Lower leg skin (tissue), 4 donors: Measurements from ENCODE around the gene FAM120A. TPM values are rescaled to one million over a fixed set of nuclear protein-coding genes. Genes with fewer than 3 reads are reported as not detected.

Experiments
- DNase-seq, 2 donors: peaks; one replicate each; pipeline ENCODE4 v3.0.0-alpha.2; 2019; ENCODE audit warnings: low spot score in 2 of 2
- H3K4me3 ChIP-seq: fragments of 200-600 bp; sonication (generic); 2 replicates; pipeline ENCODE4 v1.5.1; 2017; ENCODE audit warnings: mild to moderate bottlenecking, low read depth; ENCODE audit not compliant: poor library complexity, severe bottlenecking
- CTCF ChIP-seq, 3 donors: fragments of 450-650 bp; IDR thresholded peaks; one replicate each; pipeline ENCODE4 v1.5.1; 2016; ENCODE audit warnings: antibody characterized with exemption in 3 of 3, mild to moderate bottlenecking in 3 of 3, moderate library complexity in 2 of 3
- POLR2A ChIP-seq, 2 donors: fragments of 450-650 bp; IDR thresholded peaks; one replicate each; pipeline ENCODE4 v1.6.1; 2016 to 2017; ENCODE audit warnings: antibody characterized with exemption in 2 of 2, mild to moderate bottlenecking in 1 of 2, moderate library complexity in 1 of 2
- WGBS, 2 donors: methylation state at CpG; one replicate each; pipeline ENCODE4 v1.1.5; 2018; 5-methylcytosine and 5-hydroxymethylcytosine counted together
- intact Hi-C: fragments of 100-400 bp; cut with DNase I; formaldehyde crosslinking; loops from one replicate; pipeline ENCODE4 v1.15.0; 2023; ENCODE audit warnings: low total_unique reads
- total RNA-seq, 4 donors: library from RNA; depleted of rRNA; stranded (reverse); fragments of >200 nt; gene quantifications; one replicate each; pipeline ENCODE4 v1.1.0, GENCODE V29; 2016

The FAM120A gene
- total RNA-seq, 4 donors from 2014 or later: 58.1 to 80.5 (median 65.0) TPM

- WGBS, 2 donors: 0 to 2% methylated on average over 20 to 38 of the region's 140 CpGs
- peak within 1 kb of the TSS; percentile 70 for H3K4me3 ChIP-seq
- intact Hi-C loops: no loop called here
- DNase-seq: peak in 1 of 2 donors; percentile 83
- TF ChIP-seq POLR2A (IDR thresholded peaks at IDR 0.05): no peak
- TF ChIP-seq CTCF (IDR thresholded peaks at IDR 0.05): no peak
Measured at GRCh38 chr9:93576258-93577077, 125.0 kb downstream of the FAM120A start, which contains the start of gene PHF2. TSS of gene PHF2 (plus strand) at chr9:93576584. CDS start at chr9:93576774, 190 bp downstream.

- TF ChIP-seq CTCF (IDR thresholded peaks at IDR 0.05): no peak
- TF ChIP-seq POLR2A (IDR thresholded peaks at IDR 0.05): no peak
- H3K4me3 ChIP-seq: peak overlapping the region; percentile 51
- intact Hi-C loops: no loop called here
Measured at GRCh38 chr9:93577078-93577974, 125.8 kb downstream of the FAM120A start.

GRCh38 chr9:93577975-93578682 lies 126.6 kb downstream of the FAM120A start:
- intact Hi-C loops: no loop called here
- WGBS, 2 donors: 52 to 71% methylated on average over 9 to 13 of the region's 13 CpGs
- no peak overlapping the region for H3K4me3 ChIP-seq
- TF ChIP-seq POLR2A (IDR thresholded peaks at IDR 0.05) (no peak), CTCF (IDR thresholded peaks at IDR 0.05) (no peak)
- peak in 1 of 2 donors; percentile 89 for DNase-seq

More at GRCh38 chr9:93577078-93577974, 125.8 kb downstream of the FAM120A start:
- WGBS, 2 donors: 2 to 4% methylated on average over 16 to 48 of the region's 74 CpGs
- peak in 1 of 2 donors; percentile 90 for DNase-seq

GRCh38 chr9:93578844-93579243 lies 127.4 kb downstream of the FAM120A start:
- WGBS, 2 donors: 71 to 78% methylated on average over 5 of the region's 5 CpGs
- intact Hi-C loops: no loop called here
- H3K4me3 ChIP-seq: no peak overlapping the region
- no peak for DNase-seq
- TF ChIP-seq CTCF (IDR thresholded peaks at IDR 0.05) (no peak), POLR2A (IDR thresholded peaks at IDR 0.05) (no peak)

GRCh38 chr9:93579711-93580516 lies 128.4 kb downstream of the FAM120A start:
- no peak overlapping the region for H3K4me3 ChIP-seq
- WGBS, 2 donors: 82 to 83% methylated on average over 18 to 20 of the region's 20 CpGs
- DNase-seq: peak in 1 of 2 donors; percentile 82
- no peak for TF ChIP-seq POLR2A (IDR thresholded peaks at IDR 0.05)
- intact Hi-C loops: no loop called here
